ENCODE data around the gene CHGA.

DNA sequence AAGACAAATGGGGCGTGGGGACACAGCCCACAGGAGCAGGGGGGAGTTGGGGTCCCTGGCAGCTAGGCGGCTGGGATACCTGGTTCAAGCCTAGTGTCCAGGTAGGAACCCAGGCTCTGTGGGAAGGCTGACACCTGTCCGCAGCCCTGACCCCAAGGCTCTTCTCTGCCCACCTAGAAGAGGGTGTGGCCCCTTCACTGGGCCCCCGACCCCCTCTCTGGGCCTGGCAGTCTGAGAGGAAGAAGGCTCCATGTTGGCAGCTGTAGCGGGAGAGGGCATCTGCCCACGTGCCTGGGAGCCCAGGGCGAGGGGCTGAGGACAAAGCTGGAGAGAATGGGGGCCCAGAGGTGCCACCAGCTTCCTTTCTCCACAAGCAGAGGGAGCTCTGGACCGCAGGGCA lies 10.5 kb downstream of the CHGA start:
- TF ChIP-seq POLR2A (IDR thresholded peaks at IDR 0.05): no peak
- no peak for TF ChIP-seq EP300 (IDR thresholded peaks at IDR 0.05)

Data from upper lobe of left lung (tissue), 4 donors.